ENCODE data around the gene MYO15B.

DNA sequence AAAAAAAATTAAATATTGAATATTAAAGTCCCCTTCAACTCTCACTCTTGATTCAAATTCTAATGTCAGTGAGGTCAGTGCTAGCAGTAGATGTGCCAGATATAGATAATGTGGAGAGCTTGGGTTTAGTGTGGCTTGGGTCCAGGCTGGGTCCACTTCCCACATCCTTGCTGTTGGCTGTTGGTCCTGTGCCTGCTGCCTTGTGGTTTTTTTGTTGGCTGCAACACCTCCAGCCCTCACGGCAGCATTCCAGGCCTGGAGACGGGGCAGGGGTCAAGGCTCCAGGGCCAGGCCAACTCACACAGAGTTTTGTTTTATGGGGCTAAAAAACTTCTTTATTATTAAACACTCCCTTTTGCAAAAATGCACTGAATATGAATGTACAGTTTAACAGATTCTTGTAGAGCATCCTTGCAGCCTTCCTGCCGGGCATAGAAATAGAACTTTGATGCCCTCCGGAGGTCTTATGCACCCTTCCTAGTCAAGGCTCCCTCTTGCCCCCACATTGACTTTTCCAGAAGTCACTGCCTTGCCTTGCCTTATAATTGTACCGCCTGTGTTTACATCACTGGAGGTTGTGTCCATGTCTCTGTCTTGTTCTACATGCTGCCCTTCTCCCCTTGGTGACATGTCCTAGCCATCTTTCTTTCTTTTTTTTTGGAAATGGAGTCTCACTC, 25.5 kb upstream of the MYO15B start:
- TF ChIP-seq, protein P1, sequence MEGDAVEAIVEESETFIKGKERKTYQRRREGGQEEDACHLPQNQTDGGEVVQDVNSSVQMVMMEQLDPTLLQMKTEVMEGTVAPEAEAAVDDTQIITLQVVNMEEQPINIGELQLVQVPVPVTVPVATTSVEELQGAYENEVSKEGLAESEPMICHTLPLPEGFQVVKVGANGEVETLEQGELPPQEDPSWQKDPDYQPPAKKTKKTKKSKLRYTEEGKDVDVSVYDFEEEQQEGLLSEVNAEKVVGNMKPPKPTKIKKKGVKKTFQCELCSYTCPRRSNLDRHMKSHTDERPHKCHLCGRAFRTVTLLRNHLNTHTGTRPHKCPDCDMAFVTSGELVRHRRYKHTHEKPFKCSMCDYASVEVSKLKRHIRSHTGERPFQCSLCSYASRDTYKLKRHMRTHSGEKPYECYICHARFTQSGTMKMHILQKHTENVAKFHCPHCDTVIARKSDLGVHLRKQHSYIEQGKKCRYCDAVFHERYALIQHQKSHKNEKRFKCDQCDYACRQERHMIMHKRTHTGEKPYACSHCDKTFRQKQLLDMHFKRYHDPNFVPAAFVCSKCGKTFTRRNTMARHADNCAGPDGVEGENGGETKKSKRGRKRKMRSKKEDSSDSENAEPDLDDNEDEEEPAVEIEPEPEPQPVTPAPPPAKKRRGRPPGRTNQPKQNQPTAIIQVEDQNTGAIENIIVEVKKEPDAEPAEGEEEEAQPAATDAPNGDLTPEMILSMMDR (IDR thresholded peaks at IDR 0.05), result no peak
- no peak for TF ChIP-seq EZH2 (IDR thresholded peaks at IDR 0.05; ENCODE audit: borderline replicate concordance, insufficient read depth, low read depth, low read length, poor library complexity, severe bottlenecking)
